HepG2 (cell line): ENCODE data around the gene ITGA6. TPM values are rescaled to one million over a fixed set of nuclear protein-coding genes. Genes with fewer than 3 reads are reported as not detected.

Experiments used
- ATAC-seq: fragments of 200-7000 bp; cut with Tn5 transposase; 3 replicates; pipeline ENCODE4 v1.9.1; 2020; ENCODE audit warnings: mild to moderate bottlenecking, moderate library complexity
- BruUV-seq: library from RNA; stranded (reverse); fragments of 400-500 nt; replicated peaks from 2 replicates; lab custom pipeline; 2021; lab: Mats Ljungman, UMichigan
- CTCF ChIA-PET: fragments of 300-600 bp; formaldehyde crosslinking; extraction: SDS; loops from one replicate; lab custom pipeline; 2021; ENCODE audit warnings: low total read pairs, inconsistent platforms, low intra/inter-chr PET ratio; lab: Yijun Ruan, JAX
- POLR2A ChIA-PET: fragments of 350-600 bp; sonication (Branson Sonifier 250); formaldehyde crosslinking; loops from one replicate; lab custom pipeline; 2020; ENCODE audit warnings: antibody characterized with exemption, inconsistent platforms; lab: Yijun Ruan, JAX
- DNase-seq: peaks from one replicate; pipeline ENCODE4 v3.0.0-alpha.2; 2015; ENCODE audit warnings: low spot score
- FAIRE-seq: peaks from 3 replicates; lab custom pipeline; 2011; peaks lifted over from hg19 to GRCh38; lab: Jason Lieb, UNC
- H2AFZ ChIP-seq: one replicate; pipeline ENCODE4 v1.6.1; 2011; ENCODE audit warnings: low read length, inconsistent platforms
- H3K27ac ChIP-seq: fragments of 300-600 bp; 3 replicates; pipeline ENCODE4 v1.8.0; 2011; ENCODE audit warnings: mixed run types, mild to moderate bottlenecking, mixed read lengths, low read length, inconsistent platforms; ENCODE audit not compliant: insufficient read depth; ENCODE audit errors: extremely low read length
- H3K27me3 ChIP-seq, 2 experiments: fragments of 200-600 bp in 1 of 2; 2 replicates in 1 of 2; 3 replicates in 1 of 2; pipeline versions ENCODE4 v1.6.0 to v1.8.0; 2011; ENCODE audit warnings: low read length in 2 of 2, mild to moderate bottlenecking in 2 of 2, moderate library complexity in 2 of 2, inconsistent platforms in 1 of 2; ENCODE audit not compliant: insufficient read depth in 2 of 2, control insufficient read depth in 1 of 2
- H3K36me3 ChIP-seq, 2 experiments: fragments of 200-600 bp in 1 of 2; replicated peaks in 1 of 2; 2 replicates in 1 of 2; 3 replicates in 1 of 2; pipeline versions ENCODE4 v1.5.1 to v1.8.0; 2011; ENCODE audit warnings: low read length in 2 of 2, inconsistent platforms in 1 of 2; ENCODE audit not compliant: insufficient read depth in 2 of 2, control insufficient read depth in 1 of 2
- H3K4me1 ChIP-seq: 2 replicates; pipeline ENCODE4 v1.5.1; 2012; ENCODE audit warnings: low read length, inconsistent platforms; ENCODE audit not compliant: insufficient read depth
- H3K4me2 ChIP-seq: 2 replicates; pipeline ENCODE4 v1.6.0; 2011; ENCODE audit warnings: low read depth, low read length, inconsistent platforms
- H3K4me3 ChIP-seq, 3 experiments: fragments of 200-600 bp in 1 of 3; sonication (generic), shearing (Covaris generic) in 1 of 3; replicated peaks in 1 of 3; 2 replicates each; pipeline ENCODE4 v1.5.1; 2011 to 2016; ENCODE audit warnings: low read length in 3 of 3, inconsistent platforms in 2 of 3, low read depth in 2 of 3, mild to moderate bottlenecking in 2 of 3, control low read depth in 1 of 3, mixed read lengths in 1 of 3; ENCODE audit not compliant: insufficient read depth in 1 of 3
- H3K79me2 ChIP-seq: one replicate; pipeline ENCODE4 v1.6.1; 2011; ENCODE audit warnings: low read length, inconsistent platforms; ENCODE audit not compliant: insufficient read depth
- H3K9ac ChIP-seq: 2 replicates; pipeline ENCODE4 v1.6.0; 2011; ENCODE audit warnings: mild to moderate bottlenecking, low read depth, low read length, inconsistent platforms; ENCODE audit not compliant: insufficient read depth
- H3K9me3 ChIP-seq: 2 replicates; pipeline ENCODE4 v1.5.1; 2012; ENCODE audit warnings: mild to moderate bottlenecking, low read length
- H4K20me1 ChIP-seq: 2 replicates; pipeline ENCODE4 v1.6.0; 2011; ENCODE audit warnings: inconsistent platforms, mild to moderate bottlenecking, low read length, moderate library complexity; ENCODE audit not compliant: insufficient read depth
- BCL3 ChIP-seq: sonication (generic); formaldehyde crosslinking; IDR thresholded peaks from 2 replicates; pipeline ENCODE4 v1.5.1; 2020; ENCODE audit warnings: mild to moderate bottlenecking, missing genetic modification reagents, moderate library complexity
- BHLHE40 ChIP-seq: IDR thresholded peaks from 2 replicates; pipeline ENCODE4 v1.6.1; 2011; ENCODE audit warnings: low read length, improper control_type of control experiment
- CSRNP2 ChIP-seq: sonication (generic); formaldehyde crosslinking; conservative IDR thresholded peaks from 2 replicates; pipeline ENCODE4 v1.8.0; 2022; ENCODE audit warnings: low read depth, missing genetic modification reagents
- MIXL1 ChIP-seq: IDR thresholded peaks from 2 replicates; pipeline ENCODE4 v1.6.1; 2016
- RERE ChIP-seq: IDR thresholded peaks from 2 replicates; pipeline ENCODE4 v1.6.1; 2016; ENCODE audit warnings: low read depth, missing genetic modification reagents, missing compliant biosample characterization
- ZBTB8A ChIP-seq: sonication (generic); formaldehyde crosslinking; IDR thresholded peaks from 2 replicates; pipeline ENCODE4 v1.4.0; 2020; ENCODE audit warnings: mild to moderate bottlenecking, low read depth, missing genetic modification reagents, borderline replicate concordance
- ZFY ChIP-seq: sonication (generic); formaldehyde crosslinking; IDR thresholded peaks from 2 replicates; pipeline ENCODE4 v1.4.0; 2020; ENCODE audit warnings: missing genetic modification reagents
- ZNF468 ChIP-seq: sonication (generic); formaldehyde crosslinking; IDR thresholded peaks from 2 replicates; pipeline ENCODE4 v1.8.0; 2022; ENCODE audit warnings: mild to moderate bottlenecking, moderate library complexity, missing genetic modification reagents
- ZNF556 ChIP-seq: sonication (generic); formaldehyde crosslinking; IDR thresholded peaks from 2 replicates; pipeline ENCODE4 v1.4.0; 2020; ENCODE audit warnings: mild to moderate bottlenecking, missing genetic modification reagents, borderline replicate concordance
- WGBS: methylation state at CpG from one replicate; pipeline ENCODE4 v1.1.6; 2017; ENCODE audit warnings: low lambda C conversion rate; 5-methylcytosine and 5-hydroxymethylcytosine counted together
- in situ Hi-C: cut with HindIII; loops from 2 replicates; pipeline ENCODE4 v1.10.0; 2017; ENCODE audit warnings: low pct_unique_long_range_greater_than_20kb; ENCODE audit not compliant: extremely low pct_ligation_motif_present
- intact Hi-C: fragments of 100-400 bp; cut with micrococcal nuclease; formaldehyde crosslinking; loops from one replicate; pipeline ENCODE4 v1.10.0; 2022; ENCODE audit not compliant: unreplicated experiment
- polyA plus RNA-seq, 8 experiments: library from polyadenylated mRNA; depleted of rRNA in 3 of 8; stranded (reverse) in 7 of 8; unstranded in 1 of 8; fragments of >200 nt; fragmentation: Illumina TruSeq in 4 of 8; extraction: Trizol in 4 of 8; gene quantifications; 2 replicates each; pipeline versions ENCODE4 v1.2.1 to v1.2.3, GENCODE V29; 2011 to 2016; ENCODE audit warnings: low read depth in 4 of 8, missing spikeins in 1 of 8, mixed read lengths in 1 of 8; ENCODE audit not compliant: insufficient read depth in 1 of 8
- total RNA-seq, 5 experiments: library from RNA; depleted of rRNA; stranded (reverse); fragments of >200 nt; fragmentation: Illumina TruSeq; extraction: Trizol; gene quantifications; 2 replicates each; pipeline ENCODE4 v1.2.3, GENCODE V29; 2016; ENCODE audit warnings: low read depth in 1 of 5
- TF ChIP-seq, protein P1 (sequence below), 2 experiments: sonication (generic) in 1 of 2; formaldehyde crosslinking in 1 of 2; IDR thresholded peaks; 2 replicates each; pipeline versions ENCODE4 v1.4.0 to v1.6.1; 2016 to 2020; ENCODE audit warnings: borderline replicate concordance in 1 of 2, low read depth in 1 of 2, mild to moderate bottlenecking in 1 of 2, missing genetic modification reagents in 1 of 2

ITGA6 gene
- total and polyA plus RNA-seq, 2 of the 13 experiments (the other 11 are each of a cell fraction or from before 2014, with no cell fraction given) = 24.0 to 92.5 TPM

DNA sequence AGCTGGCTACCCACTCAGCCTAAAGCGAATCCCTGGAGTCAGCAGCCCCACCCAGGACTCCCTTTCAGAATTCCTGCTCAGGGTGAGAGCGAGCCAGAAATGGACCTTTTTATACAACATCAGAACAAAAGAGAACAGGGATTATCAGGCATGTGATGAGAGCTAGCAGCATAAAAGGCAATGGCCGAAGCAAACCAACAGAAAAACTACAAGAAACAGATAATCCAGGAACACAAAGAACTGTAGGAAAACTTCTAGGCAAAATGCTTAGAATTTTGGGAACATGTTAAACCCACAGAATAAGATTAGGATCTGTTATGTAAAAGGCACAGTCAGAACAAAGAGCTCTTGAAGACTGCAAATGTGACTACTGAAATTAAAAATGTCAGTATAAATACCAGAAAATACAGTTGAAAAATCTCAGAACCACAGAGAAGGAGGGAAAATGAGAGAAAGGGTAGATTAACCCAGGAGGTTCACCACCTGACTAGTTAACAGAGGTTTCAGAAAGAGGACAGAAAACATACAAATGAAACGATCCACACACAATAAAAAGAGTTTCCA, 31.3 kb downstream of the ITGA6 start:
- H3K9me3 ChIP-seq = no peaks in the 10 kb centered on the region
- CTCF ChIA-PET = interaction anchor here (0.6 kb wide), 1 partner anchor 30 kb away, joined by 3 read pairs; no protein-coding TSS in a partner anchor
- intact Hi-C loops = no loop called here
- no peak for TF ChIP-seq BHLHE40
- no peak for TF ChIP-seq ZBTB8A (CRISPR knock-in tag)
- TF ChIP-seq BCL3 = no peak
- TF ChIP-seq, protein P1, sequence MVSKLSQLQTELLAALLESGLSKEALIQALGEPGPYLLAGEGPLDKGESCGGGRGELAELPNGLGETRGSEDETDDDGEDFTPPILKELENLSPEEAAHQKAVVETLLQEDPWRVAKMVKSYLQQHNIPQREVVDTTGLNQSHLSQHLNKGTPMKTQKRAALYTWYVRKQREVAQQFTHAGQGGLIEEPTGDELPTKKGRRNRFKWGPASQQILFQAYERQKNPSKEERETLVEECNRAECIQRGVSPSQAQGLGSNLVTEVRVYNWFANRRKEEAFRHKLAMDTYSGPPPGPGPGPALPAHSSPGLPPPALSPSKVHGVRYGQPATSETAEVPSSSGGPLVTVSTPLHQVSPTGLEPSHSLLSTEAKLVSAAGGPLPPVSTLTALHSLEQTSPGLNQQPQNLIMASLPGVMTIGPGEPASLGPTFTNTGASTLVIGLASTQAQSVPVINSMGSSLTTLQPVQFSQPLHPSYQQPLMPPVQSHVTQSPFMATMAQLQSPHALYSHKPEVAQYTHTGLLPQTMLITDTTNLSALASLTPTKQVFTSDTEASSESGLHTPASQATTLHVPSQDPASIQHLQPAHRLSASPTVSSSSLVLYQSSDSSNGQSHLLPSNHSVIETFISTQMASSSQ (IDR thresholded peaks at IDR 0.05; ENCODE audit: low read depth) = no peak
- TF ChIP-seq, protein P1 (CRISPR knock-in tag; IDR thresholded peaks at IDR 0.05; ENCODE audit: borderline replicate concordance) = no peak
- no peak for TF ChIP-seq MIXL1 (CRISPR knock-in tag)
- no peak for TF ChIP-seq ZNF468
- no peak for TF ChIP-seq CSRNP2 (CRISPR knock-in tag)
- TF ChIP-seq ZNF556 (CRISPR knock-in tag) = no peak
- TF ChIP-seq RERE = no peak
- no peak for TF ChIP-seq ZFY

More for the DNA sequence above, 31.3 kb downstream of the ITGA6 start:
- H3K79me2 ChIP-seq = peaks cover 11% of the 10 kb centered on the region
- WGBS = 98% methylated on average over 4 of the region's 4 CpGs
- DNase-seq = no peak
- POLR2A ChIA-PET = no interaction called here
- H4K20me1 ChIP-seq = peaks cover 13% of the 10 kb centered on the region; the same call in 1 of the 2 replicates
- no TSS peak for BruUV-seq
- H3K4me3 ChIP-seq = no peak overlapping the region
- in situ Hi-C loops = no loop called here
- H3K4me1 ChIP-seq = peaks cover 54% of the 10 kb centered on the region
- ATAC-seq = no peak
- H3K27me3 ChIP-seq = no peaks in the 10 kb centered on the region
- no peak overlapping the region for H3K27ac ChIP-seq
- H2AFZ ChIP-seq = no peak overlapping the region
- FAIRE-seq = no peak
- no peak overlapping the region for H3K9ac ChIP-seq
- no peak overlapping the region for H3K4me2 ChIP-seq
- H3K36me3 ChIP-seq = peaks cover 0 to 1% of the 10 kb centered on the region in 2 experiments; a peak in 1 of 5 replicates
